CD4-positive, alpha-beta memory T cell (primary cell): ENCODE results near the gene BEGAIN. TPM values are rescaled to one million over a fixed set of nuclear protein-coding genes. Genes with fewer than 3 reads are reported as not detected.

Source experiments
- CTCF ChIA-PET: fragments of 350-600 bp; sonication (Branson Sonifier 250); formaldehyde crosslinking; loops from one replicate; lab custom pipeline; 2021; ENCODE audit warnings: inconsistent platforms; ENCODE audit not compliant: partially characterized antibody; lab: Charles Lee
- POLR2A ChIA-PET: fragments of 350-600 bp; sonication (Branson Sonifier 250); formaldehyde crosslinking; loops from one replicate; lab custom pipeline; 2021; ENCODE audit not compliant: partially characterized antibody; lab: Charles Lee
- DNase-seq, 5 donors: peaks; one replicate each; pipeline versions ENCODE4 v3.0.0 to v3.0.0-alpha.2; 2020 to 2022; ENCODE audit warnings: mixed read lengths in 1 of 5
- H3K27ac ChIP-seq: one replicate; pipeline ENCODE4 v1.7.0; 2013; ENCODE audit warnings: low read depth, low read length
- H3K27me3 ChIP-seq: 2 replicates; pipeline ENCODE4 v1.7.0; 2013; ENCODE audit warnings: mild to moderate bottlenecking, low read length, moderate library complexity; ENCODE audit not compliant: insufficient read depth
- H3K36me3 ChIP-seq: 2 replicates; pipeline ENCODE4 v1.7.0; 2013; ENCODE audit warnings: mild to moderate bottlenecking, low read length, moderate library complexity; ENCODE audit not compliant: insufficient read depth
- H3K4me1 ChIP-seq: 2 replicates; pipeline ENCODE4 v1.7.0; 2013; ENCODE audit warnings: mild to moderate bottlenecking, low read length, moderate library complexity; ENCODE audit not compliant: insufficient read depth
- H3K4me3 ChIP-seq, 2 donors: one replicate each; pipeline ENCODE4 v1.7.0; 2013; ENCODE audit warnings: low read length in 2 of 2, mild to moderate bottlenecking in 1 of 2
- H3K9me3 ChIP-seq, 2 donors: one replicate each; pipeline ENCODE4 v1.7.0; 2013; ENCODE audit warnings: low read length in 2 of 2, control low read depth in 1 of 2; ENCODE audit not compliant: control insufficient read depth in 1 of 2
- H3K27ac Mint-ChIP-seq, 7 donors: one replicate each; pipeline ENCODE4 v1.8.0; 2020 to 2021; ENCODE audit warnings: mixed read lengths in 7 of 7, mild to moderate bottlenecking in 6 of 7, inconsistent platforms in 3 of 7, moderate library complexity in 3 of 7
- H3K27me3 Mint-ChIP-seq, 2 donors: one replicate each; pipeline ENCODE4 v1.8.0; 2020 to 2021; ENCODE audit warnings: mixed read lengths in 2 of 2
- H3K36me3 Mint-ChIP-seq, 2 donors: one replicate each; pipeline ENCODE4 v1.8.0; 2020 to 2021; ENCODE audit warnings: mixed read lengths in 2 of 2, inconsistent platforms in 1 of 2, mild to moderate bottlenecking in 1 of 2
- H3K4me1 Mint-ChIP-seq, 4 donors: one replicate each; pipeline ENCODE4 v1.8.0; 2020 to 2021; ENCODE audit warnings: mixed read lengths in 4 of 4, mild to moderate bottlenecking in 1 of 4
- H3K4me3 Mint-ChIP-seq, 8 donors: one replicate each; pipeline ENCODE4 v1.8.0; 2020 to 2021; ENCODE audit warnings: mixed read lengths in 8 of 8, mild to moderate bottlenecking in 7 of 8, moderate library complexity in 6 of 8, inconsistent platforms in 3 of 8
- H3K9me3 Mint-ChIP-seq, 8 donors: one replicate each; pipeline ENCODE4 v1.8.0; 2020 to 2021; ENCODE audit warnings: mixed read lengths in 8 of 8, mild to moderate bottlenecking in 5 of 8, inconsistent platforms in 3 of 8, moderate library complexity in 1 of 8
- intact Hi-C: fragments of 100-400 bp; cut with micrococcal nuclease; formaldehyde crosslinking; loops from one replicate; pipeline ENCODE4 v1.15.1; 2023
- polyA plus RNA-seq, 2 donors: library from polyadenylated mRNA; unstranded; fragments of 300-500 nt; fragmentation: Illumina TruSeq; gene quantifications; one replicate each; pipeline ENCODE4 v1.2.3, GENCODE V29; 2021
- total RNA-seq, 2 experiments: library from RNA; stranded (reverse); gene quantifications; one replicate each; pipeline ENCODE4 v1.2.3, GENCODE V29; 2021

BEGAIN gene
- total and polyA plus RNA-seq, 4 experiments from 2014 or later: 0.09 to 1.8 (median 1.2) TPM

DNA sequence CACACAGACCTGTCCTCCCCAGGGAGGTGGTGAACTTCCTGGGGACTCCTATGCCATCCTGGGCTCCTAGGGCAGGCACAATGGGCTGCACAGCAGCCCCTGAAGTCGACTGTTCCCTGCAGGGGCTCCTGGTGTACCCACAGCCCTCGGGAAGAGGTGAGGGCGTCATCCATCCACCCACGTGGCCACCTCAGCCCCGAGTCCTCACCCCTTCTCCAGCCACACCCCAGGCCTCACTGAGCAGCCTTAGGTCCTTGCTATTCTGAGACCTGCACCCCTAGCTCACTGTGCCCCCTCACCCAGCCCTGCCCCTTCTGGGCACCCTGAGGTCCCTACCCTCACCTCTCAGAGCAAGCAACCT lies 38.9 kb downstream of the BEGAIN start:
- intact Hi-C loops: loop anchor here (5.0 kb wide), 1 partner anchor 946 kb away; the partner anchor contains the start of gene CCDC85C
- Mint-ChIP-seq H3K4me1 (peaks cover 9 to 46% (median 18%) of the 10 kb centered on the region in 4 donors), H3K27ac (peak overlapping the region in 5 of 7 donors; percentile 90 to 95 (median 94)), H3K36me3 (no peaks in the 10 kb centered on the region), H3K9me3 (no peaks in the 10 kb centered on the region), H3K27me3 (no peaks in the 10 kb centered on the region), H3K4me3 (peak overlapping the region; percentile 44 to 85 (median 76))
- no peaks in the 10 kb centered on the region for H3K36me3 ChIP-seq
- H3K4me1 ChIP-seq: peaks cover 41% of the 10 kb centered on the region
- H3K27me3 ChIP-seq: no peaks in the 10 kb centered on the region
- no peak for DNase-seq
- H3K27ac ChIP-seq: peak overlapping the region; percentile 59
- ChIA-PET POLR2A (interaction anchor here (1.1 to 4.0 kb wide), 5 partner anchors 19 to 96 kb away, joined by 4 to 40 read pairs (median 7); no protein-coding TSS in a partner anchor), CTCF (interaction anchor here (5.4 kb wide), 1 partner anchor 97 kb away, joined by 52 read pairs; no protein-coding TSS in a partner anchor)
- H3K9me3 ChIP-seq: no peaks in the 10 kb centered on the region
- H3K4me3 ChIP-seq: no peak overlapping the region

DNA sequence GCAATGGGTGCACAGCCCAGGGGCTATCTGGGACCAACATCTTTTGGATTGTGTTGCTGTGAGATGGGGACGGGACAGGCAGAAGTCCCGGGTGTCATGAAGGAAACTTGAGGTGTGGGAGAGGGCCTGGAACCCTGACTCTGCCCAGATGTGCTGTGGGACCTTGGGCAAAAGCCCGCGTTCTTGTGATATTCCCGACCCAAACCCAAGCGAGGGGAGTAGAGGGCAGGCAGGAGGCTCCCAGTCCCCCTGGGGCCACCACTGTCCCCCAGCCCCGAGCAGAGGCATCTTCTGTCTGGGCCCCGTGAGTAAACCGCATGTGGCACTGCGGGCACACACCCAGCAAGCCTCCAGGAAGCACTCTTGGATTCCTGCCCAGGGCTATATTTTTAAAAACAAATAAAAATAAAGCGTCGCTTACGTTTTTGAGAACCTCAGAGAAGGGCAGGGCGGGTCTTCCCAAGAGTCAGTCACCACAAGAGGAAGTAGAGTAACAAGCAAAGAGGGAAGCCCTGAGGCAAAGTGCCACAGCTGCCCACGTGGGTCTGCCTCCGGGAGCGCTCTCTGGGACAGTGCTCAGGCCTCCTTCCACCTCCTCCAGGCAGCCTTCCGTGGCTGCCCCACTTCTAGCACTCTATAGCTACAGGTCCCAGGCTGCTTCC lies 39.5 kb downstream of the BEGAIN start:
- H3K27ac Mint-ChIP-seq: peak overlapping the region; percentile 32 to 95 (median 91)
- peaks cover 9 to 49% (median 18%) of the 10 kb centered on the region in 4 donors for H3K4me1 Mint-ChIP-seq
- POLR2A ChIA-PET: interaction anchor here (1.1 to 4.0 kb wide), 6 partner anchors 19 to 308 kb away, joined by 4 to 40 read pairs (median 6); no protein-coding TSS in a partner anchor
- DNase-seq: peak; percentile 29 to 90 (median 79)
- H3K9me3 Mint-ChIP-seq: no peaks in the 10 kb centered on the region
- no peaks in the 10 kb centered on the region for H3K27me3 Mint-ChIP-seq
- H3K36me3 Mint-ChIP-seq: no peaks in the 10 kb centered on the region
- CTCF ChIA-PET: interaction anchor here (5.4 kb wide), 1 partner anchor 98 kb away, joined by 52 read pairs; no protein-coding TSS in a partner anchor
- Histone ChIP-seq H3K4me1 (peaks cover 41% of the 10 kb centered on the region), H3K9me3 (no peaks in the 10 kb centered on the region), H3K27me3 (no peaks in the 10 kb centered on the region), H3K36me3 (no peaks in the 10 kb centered on the region), H3K4me3 (no peak overlapping the region), H3K27ac (peak overlapping the region; percentile 59)
- peak overlapping the region; percentile 44 to 85 (median 82) for H3K4me3 Mint-ChIP-seq
- intact Hi-C loops: loop anchor here (2.0 to 5.0 kb wide), 2 partner anchors 97 to 945 kb away; partner anchors contain the start of gene CCDC85C

DNA sequence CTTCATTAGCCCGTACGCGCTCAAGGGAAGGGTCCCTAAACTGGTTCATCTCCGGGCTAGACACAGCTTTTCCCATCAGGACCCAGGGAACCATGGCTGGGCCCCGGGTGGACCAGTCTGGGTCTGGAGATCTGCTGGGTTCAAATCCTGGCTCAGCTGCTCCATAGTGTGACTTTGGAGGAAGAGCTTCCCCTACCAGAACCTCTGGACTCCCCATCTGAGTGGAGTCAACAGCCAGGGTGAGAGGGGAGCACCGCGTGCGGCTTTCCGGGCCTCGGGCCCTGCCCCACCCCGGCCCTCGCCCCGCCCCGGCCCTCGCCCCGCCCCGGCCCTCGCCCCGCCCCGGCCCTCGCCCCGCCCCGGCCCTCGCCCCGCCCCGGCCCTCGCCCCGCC lies 41.2 kb downstream of the BEGAIN start:
- intact Hi-C loops: loop anchor here (2.0 to 5.0 kb wide), 2 partner anchors 99 to 944 kb away; partner anchors contain the start of gene CCDC85C
- no peaks in the 10 kb centered on the region for H3K9me3 ChIP-seq
- H3K4me3 Mint-ChIP-seq: peak overlapping the region in 6 of 8 donors; percentile 35 to 72 (median 53)
- peak overlapping the region; percentile 47 for H3K27ac ChIP-seq
- H3K4me1 Mint-ChIP-seq: peaks cover 9 to 56% (median 20%) of the 10 kb centered on the region in 4 donors
- ChIA-PET POLR2A (interaction anchor here (1.0 to 4.0 kb wide), 10 partner anchors 11 to 325 kb away, joined by 3 to 40 read pairs (median 4); partner anchors contain the start of gene BEGAIN), CTCF (interaction anchor here (0.7 to 5.4 kb wide), 5 partner anchors 13 to 163 kb away, joined by 3 to 52 read pairs (median 4); no protein-coding TSS in a partner anchor)
- peak overlapping the region in 4 of 7 donors; percentile 36 to 90 (median 71) for H3K27ac Mint-ChIP-seq
- no peaks in the 10 kb centered on the region for H3K36me3 Mint-ChIP-seq
- H3K4me1 ChIP-seq: peaks cover 41% of the 10 kb centered on the region
- no peak overlapping the region for H3K4me3 ChIP-seq
- peak in 2 of 5 donors; percentile 50 to 55 for DNase-seq
- no peaks in the 10 kb centered on the region for H3K9me3 Mint-ChIP-seq
- H3K36me3 ChIP-seq: no peaks in the 10 kb centered on the region
- H3K27me3 ChIP-seq: no peaks in the 10 kb centered on the region
- no peaks in the 10 kb centered on the region for H3K27me3 Mint-ChIP-seq

DNA sequence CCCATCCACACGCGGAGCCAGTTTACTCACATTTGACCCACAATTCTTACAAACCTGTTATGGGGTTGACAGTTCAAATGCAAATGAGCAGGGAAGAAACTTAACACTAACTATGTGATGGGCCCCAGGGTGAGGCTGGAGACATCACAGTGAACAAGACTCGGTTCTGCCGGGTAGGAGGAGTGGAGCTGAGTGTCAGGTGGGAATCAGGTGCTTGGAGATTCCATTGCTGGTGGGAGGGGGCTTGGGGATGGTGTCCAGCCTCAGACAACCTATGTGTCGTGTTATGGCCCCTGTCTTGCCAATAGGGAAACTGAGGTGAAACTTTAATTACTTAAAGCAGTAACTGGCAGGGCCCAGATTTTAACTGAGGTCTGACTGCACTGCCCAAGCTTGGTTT lies 41.9 kb downstream of the BEGAIN start:
- no peaks in the 10 kb centered on the region for H3K36me3 Mint-ChIP-seq
- intact Hi-C loops: loop anchor here (5.0 kb wide), 1 partner anchor 943 kb away; the partner anchor contains the start of gene CCDC85C
- DNase-seq: peak in 1 of 5 donors; percentile 11
- CTCF ChIA-PET: interaction anchor here (1.8 to 5.4 kb wide), 3 partner anchors 96 to 108 kb away, joined by 4 to 52 read pairs (median 5); no protein-coding TSS in a partner anchor
- H3K4me1 Mint-ChIP-seq: peaks cover 9 to 56% (median 20%) of the 10 kb centered on the region in 4 donors
- POLR2A ChIA-PET: interaction anchor here (1.0 to 3.7 kb wide), 7 partner anchors 10 to 324 kb away, joined by 3 to 28 read pairs (median 3); partner anchors contain the start of gene BEGAIN
- Histone ChIP-seq H3K36me3 (no peaks in the 10 kb centered on the region), H3K4me3 (no peak overlapping the region), H3K27me3 (no peaks in the 10 kb centered on the region), H3K4me1 (peaks cover 41% of the 10 kb centered on the region), H3K9me3 (no peaks in the 10 kb centered on the region), H3K27ac (no peak overlapping the region)
- no peaks in the 10 kb centered on the region for H3K27me3 Mint-ChIP-seq
- peak overlapping the region; percentile 42 to 90 (median 71) for H3K27ac Mint-ChIP-seq
- no peaks in the 10 kb centered on the region for H3K9me3 Mint-ChIP-seq
- peak overlapping the region in 5 of 8 donors; percentile 18 to 72 (median 54) for H3K4me3 Mint-ChIP-seq

DNA sequence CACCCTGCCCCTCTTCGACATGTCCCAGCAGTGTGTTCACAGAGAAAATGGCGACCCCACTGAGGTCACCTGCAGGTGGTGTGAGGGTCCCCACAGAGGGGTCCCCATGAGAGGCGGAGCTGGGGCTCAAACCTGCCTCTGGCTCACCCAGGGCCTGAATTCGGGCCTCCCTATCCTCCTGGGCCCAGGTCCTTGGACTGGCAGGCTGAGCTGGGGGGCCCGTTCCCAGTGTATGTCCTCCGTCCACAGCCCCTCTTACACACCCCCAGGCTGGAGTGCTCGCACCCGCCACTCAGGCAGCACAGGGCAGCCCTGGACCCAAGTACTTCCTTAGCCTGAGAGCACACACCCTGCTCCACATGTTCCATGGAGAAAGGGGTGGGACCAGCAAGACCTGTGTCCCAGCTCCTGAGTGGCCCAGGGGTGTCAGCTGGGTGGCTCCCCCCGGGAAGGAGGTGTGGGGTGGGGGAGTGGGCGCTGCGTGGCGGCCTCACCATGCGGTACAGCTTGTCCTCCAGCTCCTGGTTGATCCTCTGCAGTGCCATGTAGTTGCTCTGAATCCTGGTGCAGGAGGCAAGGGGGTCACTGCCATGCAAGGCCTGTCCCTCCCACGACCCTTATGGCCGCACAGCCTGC lies 42.6 kb downstream of the BEGAIN start:
- POLR2A ChIA-PET: interaction anchor here (1.3 to 3.7 kb wide), 3 partner anchors 23 to 100 kb away, joined by 4 to 28 read pairs (median 5); no protein-coding TSS in a partner anchor
- Histone ChIP-seq H3K4me3 (no peak overlapping the region), H3K27me3 (no peaks in the 10 kb centered on the region), H3K4me1 (peaks cover 37% of the 10 kb centered on the region), H3K27ac (no peak overlapping the region), H3K36me3 (no peaks in the 10 kb centered on the region), H3K9me3 (no peaks in the 10 kb centered on the region)
- CTCF ChIA-PET: interaction anchor here (1.1 to 5.4 kb wide), 2 partner anchors 101 to 108 kb away, joined by 3 to 52 read pairs; no protein-coding TSS in a partner anchor
- peak overlapping the region in 2 of 8 donors; percentile 34 to 65 for H3K4me3 Mint-ChIP-seq
- peak in 1 of 5 donors; percentile 29 for DNase-seq
- no peaks in the 10 kb centered on the region for H3K9me3 Mint-ChIP-seq
- no peaks in the 10 kb centered on the region for H3K36me3 Mint-ChIP-seq
- H3K4me1 Mint-ChIP-seq: peaks cover 9 to 55% (median 20%) of the 10 kb centered on the region in 4 donors
- H3K27me3 Mint-ChIP-seq: no peaks in the 10 kb centered on the region
- H3K27ac Mint-ChIP-seq: peak overlapping the region in 2 of 7 donors; percentile 30 to 90
- intact Hi-C loops: loop anchor here (5.0 kb wide), 1 partner anchor 942 kb away; the partner anchor contains the start of gene CCDC85C

DNA sequence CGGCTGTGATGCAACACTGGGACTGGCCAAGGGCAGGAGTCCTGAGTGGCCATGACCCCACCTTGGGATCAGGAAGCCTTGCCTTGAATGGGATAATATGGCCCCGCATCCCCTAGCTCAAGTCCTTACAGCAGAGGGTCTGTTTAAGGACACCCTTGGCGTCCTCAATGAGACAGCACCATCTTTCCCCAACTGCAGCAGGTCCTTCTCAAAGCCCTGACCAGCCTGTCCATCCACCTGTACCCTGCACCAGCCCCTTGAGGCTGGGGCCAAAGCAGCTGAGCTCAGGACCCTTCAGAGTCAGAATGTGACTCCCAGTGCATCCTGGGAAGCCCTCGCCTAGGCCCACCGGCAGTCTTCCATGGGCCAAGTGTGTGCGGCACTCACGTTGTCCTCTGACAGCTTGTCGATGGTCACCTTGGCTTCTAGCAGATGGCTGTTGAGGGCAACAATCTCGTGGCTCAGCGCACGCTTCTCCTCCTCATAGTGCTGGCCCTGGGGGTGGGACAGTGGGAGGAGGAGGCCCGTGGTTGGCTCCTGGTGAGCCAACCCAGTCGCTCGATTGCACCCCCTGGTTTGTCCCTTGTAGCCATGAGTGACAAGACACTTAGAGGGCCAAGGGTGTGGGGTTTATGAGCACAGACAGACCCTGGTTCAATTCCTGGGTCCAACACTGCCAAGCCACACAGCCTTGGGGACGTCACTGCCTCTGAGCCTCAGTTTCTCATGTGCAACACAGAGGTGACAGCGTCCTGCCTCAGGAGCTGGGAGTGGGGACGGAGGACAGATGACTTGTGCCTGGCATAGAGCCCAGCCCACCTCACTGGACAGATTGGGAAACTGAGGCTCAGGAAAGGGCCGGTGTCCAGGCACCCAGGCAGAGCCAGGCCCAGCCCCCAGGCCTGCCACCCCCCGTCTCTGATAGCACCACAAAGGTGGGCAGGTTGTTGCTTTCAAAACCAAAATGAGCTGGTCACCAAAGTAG lies 43.5 kb downstream of the BEGAIN start:
- no peak overlapping the region for H3K4me3 Mint-ChIP-seq
- Histone ChIP-seq H3K27me3 (no peaks in the 10 kb centered on the region), H3K9me3 (no peaks in the 10 kb centered on the region), H3K36me3 (no peaks in the 10 kb centered on the region), H3K4me1 (peaks cover 28% of the 10 kb centered on the region), H3K4me3 (no peak overlapping the region), H3K27ac (no peak overlapping the region)
- CTCF ChIA-PET: interaction anchor here (0.8 to 5.4 kb wide), 3 partner anchors 102 to 109 kb away, joined by 3 to 52 read pairs (median 3); no protein-coding TSS in a partner anchor
- H3K4me1 Mint-ChIP-seq: peaks cover 9 to 47% (median 20%) of the 10 kb centered on the region in 4 donors
- intact Hi-C loops: no loop called here
- no peaks in the 10 kb centered on the region for H3K36me3 Mint-ChIP-seq
- H3K27ac Mint-ChIP-seq: peak overlapping the region in 1 of 7 donors; percentile 57
- no peaks in the 10 kb centered on the region for H3K27me3 Mint-ChIP-seq
- no peaks in the 10 kb centered on the region for H3K9me3 Mint-ChIP-seq
- DNase-seq: peak in 1 of 5 donors; percentile 20
- POLR2A ChIA-PET: interaction anchor here (1.3 kb wide), 1 partner anchor 23 kb away, joined by 5 read pairs; no protein-coding TSS in a partner anchor
